Renal cortex interstitium (tissue), 15 donors: Measurements from ENCODE around the gene PGAM4. TPM values are rescaled to one million over a fixed set of nuclear protein-coding genes. Genes with fewer than 3 reads are reported as not detected.
A peak's percentile ranks its signal among the peaks of the same experiment; 100 is the strongest.
"Not testable (repeated sequence)": the region's sequence is repeated elsewhere in the genome, so short reads cannot be mapped to it uniquely, and the experiment has no call there.

Source experiments
- DNase-seq, 11 donors: peaks; one replicate each; pipeline ENCODE4 v3.0.0-alpha.2; 2013; ENCODE audit warnings: low read depth in 9 of 11, low spot score in 4 of 11; ENCODE audit errors: extremely low read depth in 1 of 11
- long read RNA-seq, 16 experiments: transcript quantifications; one replicate each; lab custom pipeline, GENCODE V29; 2026
- polyA plus RNA-seq, 3 donors: library from polyadenylated mRNA; unstranded; fragments of 120-200 nt; gene quantifications; one replicate each; pipeline ENCODE4 v1.2.1, GENCODE V29; 2013; ENCODE audit not compliant: insufficient read length in 3 of 3

PGAM4 gene
- polyA plus RNA-seq: under 1 TPM in 2 of 3 donors, not detected in 1; 0.28 to 0.29 TPM
- long read RNA-seq, donor 1: 0 reads
- long read RNA-seq, donor 2: 0 reads
- long read RNA-seq, donor 3: 0 reads
- long read RNA-seq, donor 4: 0 reads
- long read RNA-seq, donor 5: 0 reads
- long read RNA-seq, donor 6: 0 reads
- long read RNA-seq, donor 7: 0 reads
- long read RNA-seq, donor 8: 0 reads
- long read RNA-seq, donor 9: 0 reads
- long read RNA-seq, donor 10: 0 reads
- long read RNA-seq, donor 11: 0 reads
- long read RNA-seq, donor 12: 0 reads
- long read RNA-seq, donor 13: 0 reads
- long read RNA-seq, donor 14: 0 reads
- long read RNA-seq, donor 15: 0 reads
- long read RNA-seq, donor 16: 0 reads

DNA sequence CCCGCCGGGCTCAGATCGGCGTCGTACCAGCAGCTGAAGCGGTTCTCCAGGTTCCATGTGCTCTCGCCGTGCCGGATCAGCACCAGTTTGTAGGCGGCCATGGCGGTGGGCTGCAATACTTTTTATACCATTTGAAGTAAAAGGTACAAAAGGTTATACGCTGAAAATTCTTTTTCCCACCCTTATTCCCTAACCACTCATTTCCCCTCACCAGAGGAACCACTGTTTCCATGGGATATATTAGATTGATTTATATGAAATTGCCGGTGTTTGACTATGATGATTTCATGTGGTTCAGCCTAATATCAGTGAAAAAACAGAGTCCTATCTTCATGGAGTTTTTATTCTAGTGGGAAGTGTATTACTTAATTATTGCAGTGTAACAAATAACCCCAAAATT is at the start of gene PGAM4:
PGAM4 (minus strand) TSS at position 101 of the 400 bp plus-strand sequence; CDS start at position 101, 0 bp downstream.
- no peak for DNase-seq

DNA sequence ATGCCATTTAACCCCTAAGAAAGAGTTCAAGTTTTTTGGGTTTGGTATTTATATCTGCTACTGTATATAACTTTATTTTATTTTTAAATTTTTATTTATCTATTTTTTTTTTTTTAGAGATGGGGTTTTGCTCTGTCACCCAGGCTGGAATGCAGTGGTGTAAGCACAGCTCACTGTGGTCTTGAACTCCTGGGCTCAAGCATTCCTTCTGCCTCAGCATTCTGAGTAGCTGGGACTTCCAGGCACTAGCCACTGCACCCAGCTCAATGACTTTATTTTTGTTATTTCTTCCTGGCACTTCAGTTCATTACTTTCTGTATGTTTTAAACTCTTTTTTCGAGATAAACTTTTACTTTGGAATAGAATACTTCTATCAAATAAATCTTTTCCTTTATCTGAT is 42.4 kb upstream of the PGAM4 start:
- no peak for DNase-seq

DNA sequence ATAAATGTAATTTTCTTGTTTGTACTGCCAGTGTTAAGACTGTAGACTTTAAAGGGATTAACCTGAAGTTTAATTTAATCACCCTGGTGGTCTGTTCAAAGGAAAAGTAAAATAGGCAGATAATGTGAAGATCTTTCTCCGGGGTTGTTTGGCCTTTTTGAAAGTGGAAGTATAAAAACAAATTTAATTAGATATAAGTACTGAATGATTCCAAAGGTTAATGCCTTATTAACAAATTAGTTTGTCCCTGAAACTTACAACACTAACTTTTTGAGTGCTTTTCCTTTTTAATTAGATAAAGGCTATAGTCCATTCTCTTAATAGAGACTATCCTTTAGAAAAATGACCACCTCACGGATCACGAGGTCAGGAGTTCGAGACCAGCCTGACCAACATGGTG is 10.4 kb upstream of the PGAM4 start:
- no peak for DNase-seq

DNA sequence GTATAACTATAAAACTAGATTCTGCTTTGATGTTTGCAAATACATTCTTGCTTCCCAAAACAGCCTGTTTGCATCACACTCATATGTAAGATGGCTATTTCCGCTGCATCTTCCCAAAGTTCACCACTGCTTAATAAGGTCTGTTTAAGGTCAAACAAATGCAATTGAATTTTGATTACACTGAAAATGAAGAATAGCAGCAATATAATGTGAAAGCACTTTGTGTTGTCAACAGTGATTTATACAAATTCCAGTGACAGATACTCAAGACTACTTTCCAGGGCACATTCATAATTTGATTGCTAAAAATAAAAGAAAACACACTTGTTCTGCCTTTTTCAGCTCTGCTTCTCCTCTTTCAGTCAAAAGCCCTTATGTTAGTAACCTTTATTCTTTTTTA is 8.1 kb upstream of the PGAM4 start:
- peak in 1 of 11 donors; percentile 6 for DNase-seq

DNA sequence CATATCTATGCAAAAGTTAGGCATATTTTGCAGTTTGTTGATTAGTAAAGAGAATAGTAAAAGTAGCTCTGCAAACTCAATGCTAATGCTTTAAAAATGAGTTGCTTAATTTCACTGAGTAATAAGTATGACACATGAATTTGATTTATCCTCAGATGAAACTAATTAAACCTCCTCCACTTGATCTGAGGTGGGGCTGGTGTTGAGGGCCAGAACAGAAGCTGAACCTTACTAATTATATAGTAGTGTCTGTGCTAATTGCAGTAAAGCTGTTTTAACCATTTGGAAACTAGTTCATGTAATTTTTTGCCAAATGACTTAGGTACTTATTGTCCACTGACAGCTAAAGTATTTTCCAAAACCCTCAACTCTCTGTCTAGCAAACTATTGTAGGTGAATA is 7.7 kb upstream of the PGAM4 start:
- DNase-seq: no peak

DNA sequence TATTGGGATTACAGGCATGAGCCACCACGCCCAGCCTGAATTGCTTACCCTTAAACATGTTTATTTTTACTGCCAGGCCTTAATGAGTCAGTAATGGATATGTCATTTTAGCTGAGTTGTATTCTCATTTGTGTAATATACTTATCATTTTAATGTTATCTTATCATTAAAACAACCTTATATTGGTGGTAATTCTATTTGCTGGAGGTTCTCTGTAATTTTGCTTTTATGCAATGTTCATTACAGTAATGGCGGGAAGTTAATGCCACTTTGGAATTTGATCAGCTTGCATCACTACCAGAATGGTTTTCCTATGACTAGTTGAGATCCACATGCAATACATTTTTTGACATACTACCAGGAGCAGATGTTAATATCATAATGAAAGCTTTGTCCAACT is 6.3 kb upstream of the PGAM4 start:
- no peak for DNase-seq

DNA sequence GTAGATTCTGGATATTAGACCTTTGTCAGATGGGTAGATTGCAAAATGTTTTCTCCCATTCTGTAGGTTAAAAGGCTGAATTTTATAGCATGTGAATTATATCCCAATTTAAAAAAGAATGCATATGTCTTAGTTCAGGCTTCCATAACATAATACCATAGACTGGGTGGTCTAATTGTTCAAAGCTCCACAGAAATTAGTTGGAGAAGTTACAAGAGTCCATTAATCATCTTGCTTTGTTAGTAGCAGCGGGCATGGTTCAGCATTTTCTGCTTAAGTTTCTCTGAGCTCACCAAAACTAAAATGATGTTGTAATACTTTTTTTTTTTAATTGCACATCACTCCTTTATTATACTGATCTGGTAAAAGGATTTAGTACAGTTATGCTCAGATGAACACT is 1.8 kb downstream of the PGAM4 start:
- DNase-seq: peak in 5 of 11 donors; percentile 3 to 35 (median 17)

DNA sequence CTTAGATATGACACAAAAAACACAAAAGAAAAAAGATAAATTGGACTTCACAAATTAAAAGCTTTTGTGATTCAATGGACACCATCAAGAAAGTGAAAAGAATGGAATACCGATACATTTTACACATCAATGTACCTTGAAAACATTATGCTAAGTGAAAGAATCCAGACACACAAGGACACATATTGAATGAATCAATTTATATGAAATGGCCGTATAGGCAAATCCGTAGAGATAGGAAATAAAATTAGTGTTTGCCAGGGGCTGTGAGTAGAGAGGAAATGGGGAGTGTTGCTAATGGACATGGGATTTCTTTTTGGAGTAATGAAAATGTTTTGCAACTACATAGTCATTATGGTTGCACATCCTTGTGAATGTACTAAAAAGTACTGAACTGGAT is 3.1 kb downstream of the PGAM4 start:
- DNase-seq: no peak

DNA sequence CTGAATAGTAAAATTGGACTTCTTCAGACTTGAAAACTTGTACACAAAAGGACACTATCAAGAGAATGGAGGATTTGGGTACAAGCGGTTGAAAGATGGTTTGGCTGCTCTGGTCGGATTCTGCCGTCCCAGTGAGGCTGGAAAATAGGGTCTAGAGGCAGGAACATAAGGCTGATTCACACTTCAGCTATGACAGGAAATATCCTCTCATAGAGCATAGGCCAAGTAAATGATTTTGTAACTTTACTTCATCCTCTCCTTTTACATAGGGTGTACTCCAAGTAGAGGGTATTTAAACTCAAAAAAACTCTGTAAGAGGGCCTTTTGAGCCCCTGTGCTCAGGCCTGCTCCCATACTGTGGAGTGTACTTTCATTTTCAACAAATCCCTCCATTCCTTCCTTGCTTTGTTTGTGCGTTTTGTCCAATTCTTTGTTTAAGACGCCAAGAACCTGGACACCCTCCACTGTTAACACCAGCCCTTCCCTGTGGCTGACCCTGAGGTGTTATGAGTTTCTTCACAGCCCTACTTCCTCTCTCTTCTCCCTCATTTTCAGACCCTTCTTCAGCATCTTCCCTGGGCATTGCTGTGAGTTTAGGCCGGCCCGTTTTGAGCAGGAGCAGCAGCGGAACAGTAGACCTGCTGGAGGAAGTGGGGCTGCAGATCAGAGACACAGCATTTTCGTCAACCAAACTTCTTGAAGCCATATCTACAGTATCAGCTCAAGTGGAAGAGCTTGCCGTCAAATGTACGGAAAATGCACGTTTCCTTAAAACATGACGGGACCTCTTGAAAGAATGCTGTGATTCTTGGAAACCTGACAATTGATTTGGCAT is 7.2 kb downstream of the PGAM4 start:
- no peak for DNase-seq

DNA sequence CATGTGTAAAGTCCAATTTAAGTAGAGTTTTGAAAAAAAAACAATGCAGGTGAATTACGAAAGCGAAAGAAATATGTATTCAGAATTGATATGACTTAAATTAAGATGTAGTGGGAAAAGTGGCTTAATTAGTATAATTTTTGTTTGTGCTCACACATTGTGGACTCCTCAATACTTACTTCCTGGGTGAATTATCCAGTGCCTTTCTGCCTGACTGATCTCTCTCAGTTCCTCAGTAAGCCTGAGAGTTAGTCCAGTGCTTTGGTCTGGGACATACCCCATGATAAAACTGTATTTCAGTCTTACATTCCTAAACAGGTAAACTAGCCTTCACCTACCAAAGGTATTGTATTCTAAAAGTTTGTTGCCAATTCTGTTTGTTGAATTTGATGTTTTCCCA is 8.4 kb downstream of the PGAM4 start:
- no peak for DNase-seq

DNA sequence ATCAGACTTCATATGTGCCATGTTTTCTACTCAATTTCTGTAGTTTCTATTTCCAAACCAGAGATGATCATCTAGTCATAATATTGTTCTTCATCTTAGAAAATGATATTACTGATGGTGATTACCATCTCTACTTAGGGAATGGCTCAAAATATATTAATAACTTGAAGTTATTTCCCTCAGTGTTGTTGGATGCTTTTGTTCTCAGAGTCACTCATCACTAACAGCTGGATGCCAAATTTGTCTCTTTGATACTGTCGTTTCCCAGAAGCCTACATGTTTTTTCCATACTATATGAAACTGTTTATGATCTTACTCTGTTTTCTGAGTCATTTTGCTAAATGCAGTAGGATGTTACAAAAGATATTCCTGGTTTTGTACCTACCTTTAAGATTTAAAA is 8.9 kb downstream of the PGAM4 start:
- no peak for DNase-seq

DNA sequence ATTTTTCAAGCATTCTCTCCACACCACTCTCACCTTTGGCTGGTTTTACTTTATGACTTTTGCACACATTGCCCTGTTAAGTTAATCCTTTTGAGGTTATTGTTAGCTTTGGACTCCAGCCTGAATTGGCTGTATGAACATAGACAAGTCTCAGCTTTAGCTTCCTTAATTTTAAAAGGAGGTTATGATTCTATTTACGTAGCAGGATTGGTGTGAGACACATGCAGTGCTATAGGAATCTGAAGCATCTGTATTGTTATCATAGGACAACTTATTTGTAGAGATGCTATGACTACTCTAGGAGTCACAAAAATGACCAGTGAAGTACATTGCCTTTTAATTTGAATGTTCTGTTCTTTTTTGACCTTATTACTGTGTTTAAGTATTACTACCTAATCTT is 15.7 kb downstream of the PGAM4 start:
- DNase-seq: no peak

DNA sequence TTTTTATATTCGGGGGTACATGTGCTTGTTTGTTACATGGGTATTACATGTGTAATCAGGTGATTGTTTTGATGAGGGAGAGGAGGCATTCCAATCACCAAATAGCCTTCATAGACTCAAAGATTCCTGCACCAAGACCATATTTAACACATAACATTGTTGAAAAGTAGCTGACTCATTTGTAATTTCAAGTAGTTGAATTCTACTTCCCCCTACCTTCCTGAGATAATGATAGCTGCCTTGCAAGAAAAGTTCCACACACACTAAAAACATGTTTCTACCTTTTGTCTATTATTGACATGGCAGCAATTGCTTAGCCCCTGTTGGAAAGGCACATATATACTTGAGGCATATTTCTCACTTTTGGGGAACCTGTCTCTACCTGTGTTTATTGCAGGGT is 16.1 kb downstream of the PGAM4 start:
- no peak for DNase-seq

DNA sequence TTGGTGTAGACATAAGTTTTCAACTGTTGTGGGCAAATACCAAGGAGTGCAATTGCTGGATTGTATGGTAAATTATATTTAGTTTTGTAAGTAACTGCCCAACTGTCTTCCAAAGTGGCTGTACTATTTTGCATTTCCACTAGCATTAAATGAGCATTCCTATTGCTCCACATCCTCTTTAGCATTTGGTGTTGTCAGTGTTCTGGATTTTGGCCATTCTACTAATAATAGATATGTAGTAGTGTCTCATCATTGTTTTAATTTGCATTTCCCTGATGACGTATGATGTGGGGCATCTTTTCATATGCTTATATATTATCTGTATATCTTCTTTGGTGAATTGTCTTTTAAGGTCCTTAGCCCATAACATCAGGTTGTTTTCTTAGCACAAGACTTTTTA is 17.3 kb downstream of the PGAM4 start:
- no peak for DNase-seq

DNA sequence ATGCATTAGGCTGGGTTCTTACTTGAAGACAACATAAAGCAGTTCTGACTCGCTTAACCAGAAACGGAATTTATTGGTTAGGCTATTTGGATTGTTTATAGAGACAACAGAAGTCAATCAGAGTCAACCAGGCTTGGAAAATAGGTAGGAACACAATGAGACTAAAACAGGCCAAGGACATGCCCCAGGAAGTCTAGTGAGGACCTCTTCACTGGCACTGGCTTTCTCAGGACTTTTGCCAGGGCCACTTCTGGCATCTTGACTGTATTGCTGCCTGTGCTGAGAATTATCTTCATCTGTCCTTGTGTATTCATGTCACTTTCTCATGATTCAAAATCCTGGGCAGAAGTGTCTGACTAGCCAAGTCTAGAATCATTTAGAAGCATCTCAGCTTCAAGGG is 19.6 kb downstream of the PGAM4 start:
- DNase-seq: no peak

DNA sequence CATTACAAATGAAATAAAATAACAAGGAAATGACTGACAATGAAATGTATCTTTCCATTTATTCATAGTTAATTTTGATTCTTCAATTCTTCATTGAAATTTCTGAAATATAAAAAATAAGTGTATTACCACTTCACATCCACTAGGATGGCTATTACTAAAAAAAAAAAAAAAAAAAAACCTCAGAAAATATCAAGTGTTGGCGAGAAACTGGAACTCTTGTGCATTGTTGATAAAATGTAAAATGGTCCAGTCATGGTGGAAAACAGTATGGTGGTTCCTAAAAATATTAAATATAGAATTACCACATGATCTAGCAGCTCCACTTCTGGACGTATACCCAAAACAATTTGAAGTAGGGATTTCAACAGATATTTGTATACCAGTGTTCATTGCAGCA is 22.9 kb downstream of the PGAM4 start:
- no peak for DNase-seq

DNA sequence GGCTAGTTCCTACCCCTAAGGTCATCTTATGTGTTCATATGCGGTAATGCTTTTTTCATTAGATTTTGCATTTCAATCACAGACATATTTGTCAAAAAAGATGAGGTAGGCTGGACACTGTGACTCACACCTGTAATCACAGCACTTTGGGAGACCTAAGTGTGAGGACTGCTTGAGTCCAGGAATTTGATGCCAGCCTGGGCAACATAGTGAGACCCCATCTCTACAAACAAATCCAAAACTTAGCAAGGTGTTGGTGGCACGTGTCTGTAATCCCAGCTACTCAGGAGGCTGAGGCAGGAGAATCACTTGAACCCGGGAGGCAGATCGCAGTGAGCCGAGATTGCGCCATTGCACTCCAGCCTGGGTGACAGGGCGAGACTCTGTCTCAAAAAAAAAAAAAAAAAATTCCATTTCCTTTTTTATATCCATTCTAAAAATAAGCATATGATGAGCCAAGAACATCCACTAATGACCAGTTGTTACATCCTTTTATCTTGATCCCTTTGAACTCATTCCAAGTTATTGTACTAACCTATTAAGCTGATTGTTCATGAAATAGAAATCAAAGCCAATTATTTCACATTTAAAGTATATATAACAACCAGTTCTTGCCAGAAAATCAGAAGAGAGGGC is 23.4 kb downstream of the PGAM4 start:
- DNase-seq: no peak

DNA sequence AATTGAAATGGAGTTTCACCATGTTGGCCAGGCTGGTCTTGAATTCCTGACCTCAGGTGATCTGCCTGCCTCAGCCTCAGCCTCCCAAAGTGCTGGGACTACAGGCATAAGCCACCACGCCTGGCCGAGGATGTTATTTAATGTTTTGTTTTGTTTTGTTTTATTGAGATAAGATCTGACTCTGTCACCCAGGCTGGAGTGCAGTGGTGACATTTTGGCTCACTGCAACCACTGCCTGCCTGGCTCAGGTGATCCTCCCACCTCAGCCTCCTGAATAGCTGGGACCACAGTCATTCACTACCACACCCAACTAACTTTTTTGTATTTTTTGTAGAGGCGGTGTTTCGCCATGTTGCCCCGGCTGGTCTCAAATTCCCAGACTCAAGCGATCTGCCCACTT is 24.4 kb downstream of the PGAM4 start:
- DNase-seq: not testable (repeated sequence)

DNA sequence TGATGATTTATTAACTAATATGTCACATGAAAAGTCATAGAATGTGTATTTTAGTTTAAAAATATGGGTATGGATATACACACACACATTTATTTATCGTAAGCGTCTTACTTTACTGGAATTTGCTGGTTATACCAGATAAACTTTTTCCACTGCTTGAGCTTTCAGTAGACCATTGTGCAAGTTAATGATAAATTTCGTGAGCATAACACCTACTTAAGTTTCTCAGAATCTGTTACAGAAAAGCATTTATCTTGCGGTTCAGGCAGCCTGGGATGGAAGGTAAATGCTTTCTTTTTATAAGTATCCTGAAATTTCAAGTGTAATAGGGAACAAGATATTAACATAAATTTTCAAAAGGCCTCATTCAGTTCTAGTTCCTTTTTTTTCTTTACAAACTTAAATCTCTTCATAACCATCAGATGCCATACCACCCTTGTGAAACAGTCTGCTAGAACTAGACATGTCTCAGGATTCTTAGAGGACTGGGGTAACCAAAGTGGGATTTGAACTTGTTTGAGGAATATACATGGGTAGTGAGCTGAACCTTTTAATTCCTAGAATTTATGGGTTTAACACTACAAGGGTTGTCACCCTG is 31.3 kb downstream of the PGAM4 start:
- DNase-seq: no peak

DNA sequence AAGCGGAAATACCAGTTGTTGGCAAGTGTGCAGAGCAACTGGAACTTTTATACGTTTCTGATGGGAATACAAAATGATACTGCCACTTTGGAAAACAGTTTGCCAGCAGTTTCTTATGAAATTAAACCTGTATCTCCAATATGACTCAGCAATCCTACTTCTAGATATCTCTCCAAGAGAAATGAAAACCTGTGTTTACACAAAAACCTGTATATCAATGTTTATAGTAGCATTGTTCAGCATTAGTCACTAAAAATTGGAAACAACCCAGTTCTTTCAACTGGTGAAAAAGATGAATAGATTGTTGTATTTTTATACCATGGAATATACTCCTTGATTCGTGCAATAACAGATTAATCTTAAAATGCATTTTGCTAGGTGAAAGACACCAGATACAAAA is 32.1 kb downstream of the PGAM4 start:
- no peak for DNase-seq
